SK-N-SH treated with all-trans-retinoic acid at 6 μM for 48 hours (cell line): ENCODE results near the gene MPHOSPH8.
A peak's percentile ranks its signal among the peaks of the same experiment; 100 is the strongest.

Experiments used
- ATAC-seq: fragments of 200-7000 bp; cut with Tn5 transposase; 3 replicates; pipeline ENCODE4 v1.9.1; 2020; ENCODE audit warnings: mild to moderate bottlenecking, moderate library complexity
- ARNTL ChIP-seq: fragments of 450-650 bp; formaldehyde crosslinking; IDR thresholded peaks from 2 replicates; pipeline ENCODE4 v1.5.0; 2020; ENCODE audit warnings: low read depth, mild to moderate bottlenecking, moderate library complexity, borderline replicate concordance
- BACH2 ChIP-seq: fragments of 250-450 bp; sonication (Bioruptor Pico); IDR thresholded peaks from 2 replicates; pipeline ENCODE4 v1.9.0; 2021; ENCODE audit warnings: mild to moderate bottlenecking, borderline replicate concordance
- CSDC2 ChIP-seq: fragments of 250-450 bp; sonication (Bioruptor Pico); IDR thresholded peaks from 2 replicates; pipeline ENCODE4 v1.5.0; 2020; ENCODE audit warnings: mild to moderate bottlenecking, moderate library complexity
- ESRRG ChIP-seq: fragments of 250-450 bp; sonication (Bioruptor Pico); IDR thresholded peaks from 2 replicates; pipeline ENCODE4 v1.6.1; 2021; ENCODE audit warnings: mild to moderate bottlenecking
- OSR1 ChIP-seq: fragments of 250-450 bp; sonication (Bioruptor Pico); IDR thresholded peaks from 2 replicates; pipeline ENCODE4 v1.8.0; 2022; ENCODE audit warnings: moderate library complexity, mild to moderate bottlenecking, inconsistent platforms
- PATZ1 ChIP-seq: fragments of 250-450 bp; sonication (Bioruptor Pico); IDR thresholded peaks from 2 replicates; pipeline ENCODE4 v1.8.0; 2020; ENCODE audit warnings: mild to moderate bottlenecking, moderate library complexity, borderline replicate concordance
- POU6F1 ChIP-seq: fragments of 250-450 bp; sonication (Bioruptor Pico); IDR thresholded peaks from 2 replicates; pipeline ENCODE4 v1.8.0; 2021; ENCODE audit warnings: low read depth, mild to moderate bottlenecking, moderate library complexity, borderline replicate concordance
- PPARA ChIP-seq: fragments of 250-450 bp; sonication (Bioruptor Pico); IDR thresholded peaks from 2 replicates; pipeline ENCODE4 v1.5.0; 2020; ENCODE audit warnings: mild to moderate bottlenecking, borderline replicate concordance
- TCF4 ChIP-seq: fragments of 250-450 bp; sonication (Bioruptor Pico); IDR thresholded peaks from 2 replicates; pipeline ENCODE4 v1.8.0; 2021; ENCODE audit warnings: mild to moderate bottlenecking, moderate library complexity, borderline replicate concordance
- TSHZ2 ChIP-seq: fragments of 250-450 bp; sonication (Bioruptor Pico); IDR thresholded peaks from 2 replicates; pipeline ENCODE4 v1.5.0; 2020; ENCODE audit warnings: mild to moderate bottlenecking, moderate library complexity
- ZC3H10 ChIP-seq: fragments of 250-450 bp; sonication (Bioruptor Pico); IDR thresholded peaks from 2 replicates; pipeline ENCODE4 v1.5.1; 2021; ENCODE audit warnings: mild to moderate bottlenecking, moderate library complexity
- ZFP3 ChIP-seq: fragments of 250-450 bp; sonication (Bioruptor Pico); IDR thresholded peaks from 2 replicates; pipeline ENCODE4 v1.5.0; 2020; ENCODE audit warnings: mild to moderate bottlenecking, moderate library complexity

Gene MPHOSPH8

DNA sequence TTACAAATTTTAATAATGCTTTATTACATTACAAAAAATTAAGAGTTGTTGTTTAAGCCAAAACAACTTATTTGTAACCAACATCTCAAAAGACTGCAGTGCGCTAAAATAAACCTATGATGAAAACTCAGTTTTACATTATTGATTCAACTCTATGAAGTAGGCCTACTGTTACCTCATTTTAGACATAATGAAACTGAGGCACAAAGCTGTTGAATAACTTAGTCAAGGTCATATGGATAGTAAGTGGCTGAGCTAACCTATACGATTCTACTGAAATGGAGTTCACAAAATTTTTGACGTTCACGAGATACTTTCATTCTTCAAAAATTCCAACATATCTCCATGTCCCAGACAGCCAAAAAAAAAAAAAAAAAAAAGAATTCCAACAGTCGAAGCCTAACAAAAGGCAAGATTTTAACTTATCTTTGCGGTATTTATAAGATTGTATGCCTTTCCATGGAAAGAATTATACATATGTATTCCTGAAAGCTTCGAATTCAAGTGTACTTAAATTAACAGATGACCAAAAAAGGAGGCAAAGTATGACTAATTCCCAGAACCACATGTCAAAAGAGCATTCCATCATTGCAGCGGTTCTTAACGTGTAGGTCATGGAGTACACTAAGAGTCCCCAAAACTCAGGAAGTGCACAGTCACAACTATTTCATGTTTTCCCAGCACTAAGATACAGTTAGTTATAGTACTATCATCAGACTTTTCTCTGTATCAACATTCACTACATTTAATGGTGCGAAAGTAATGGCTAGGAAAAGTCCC lies 79.9 kb downstream of the MPHOSPH8 start:
- peak; percentile 68 for ATAC-seq
- TF ChIP-seq PATZ1 (no peak), TCF4 (CRISPR knock-in tag) (no peak), ZFP3 (CRISPR knock-in tag) (no peak), ZC3H10 (CRISPR knock-in tag) (no peak), TSHZ2 (CRISPR knock-in tag) (no peak), BACH2 (no peak), OSR1 (no peak), CSDC2 (CRISPR knock-in tag) (no peak), ARNTL (CRISPR knock-in tag) (no peak), PPARA (CRISPR knock-in tag) (no peak), POU6F1 (no peak)

- TF ChIP-seq CSDC2 (CRISPR knock-in tag) (no peak), ESRRG (CRISPR knock-in tag) (no peak)
- ATAC-seq: no peak
Observed at GRCh38 chr13:19720039-19720438, 86.6 kb downstream of the MPHOSPH8 start.
